Erythroblast (primary cell): ENCODE results near the gene NUAK1.

Source experiments
- DNase-seq, 2 experiments: peaks; one replicate each; lab custom pipeline; 2025; lab: John Stamatoyannopoulos, UW
- GATA1 ChIP-seq: IDR thresholded peaks from 2 replicates; pipeline ENCODE4 v1.6.1; 2011; ENCODE audit warnings: low read depth, mild to moderate bottlenecking, control low read depth, low read length, moderate library complexity
- POLR2A ChIP-seq: IDR thresholded peaks from 2 replicates; pipeline ENCODE4 v1.6.1; 2011; ENCODE audit warnings: mild to moderate bottlenecking, low read length

The NUAK1 gene

DNA sequence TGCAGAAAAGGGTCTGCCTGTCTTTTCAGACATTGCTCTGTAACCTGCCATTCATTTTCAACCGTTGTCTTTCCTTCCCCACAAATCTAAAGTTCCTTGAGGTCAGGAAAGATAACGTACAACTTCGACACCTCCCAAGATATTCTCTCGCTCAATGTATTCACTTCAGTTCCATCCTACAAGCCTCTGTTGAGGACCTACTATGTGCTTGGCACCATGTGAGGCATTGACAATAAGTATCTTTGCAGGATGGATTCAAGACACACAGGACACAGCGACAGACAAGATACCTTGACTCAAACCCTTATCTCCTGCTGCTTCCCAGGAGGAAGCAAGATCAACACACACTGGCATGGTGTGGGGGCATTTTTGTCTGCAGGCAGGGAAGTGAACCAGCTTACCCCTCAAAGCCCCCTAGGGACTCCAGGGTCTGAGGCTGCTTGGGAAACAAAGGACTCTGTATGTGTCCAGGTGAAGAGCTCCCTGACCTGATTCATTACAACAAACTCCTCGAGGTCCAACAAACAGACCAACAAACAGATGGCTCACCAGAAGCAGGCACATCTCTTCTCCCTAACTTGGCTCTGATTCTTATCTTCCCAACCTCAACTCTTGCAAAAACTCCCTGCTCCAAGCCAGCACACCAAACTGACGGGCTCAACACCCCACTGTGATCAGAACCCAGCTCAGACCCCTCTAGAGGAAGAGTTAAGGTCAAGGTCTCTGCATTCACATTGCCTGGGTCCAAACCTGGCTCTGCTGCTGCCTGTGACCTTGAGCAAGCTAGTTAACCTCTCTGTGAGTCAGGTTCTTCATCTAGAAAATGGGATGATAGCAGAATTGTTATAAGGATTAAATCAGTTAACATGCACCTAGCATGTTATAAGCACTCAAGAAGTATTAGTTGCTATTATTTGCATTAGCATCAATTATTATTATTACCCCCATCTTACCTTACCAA, 6.3 kb downstream of the NUAK1 start:
- DNase-seq: no peak
- TF ChIP-seq GATA1 (no peak), POLR2A (no peak)

DNA sequence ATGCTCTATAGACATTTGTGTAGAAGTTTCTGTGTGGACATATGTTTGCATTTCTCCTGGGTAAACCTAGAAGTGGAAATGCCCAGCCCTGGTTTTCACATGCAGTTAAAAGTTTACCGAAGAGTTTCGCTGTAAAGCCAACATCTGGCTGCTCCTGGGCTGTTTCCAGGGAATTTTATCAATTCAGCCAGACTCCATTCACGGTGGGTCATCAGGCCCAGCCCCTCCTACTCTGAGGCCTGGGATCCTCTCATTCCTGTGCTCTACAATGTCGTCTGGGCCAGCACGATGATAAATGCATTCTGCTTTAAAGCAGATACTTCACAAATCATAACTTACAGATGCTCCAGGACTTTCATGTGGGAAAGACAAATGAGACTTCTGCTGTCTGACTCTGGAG, 7.1 kb downstream of the NUAK1 start:
- TF ChIP-seq GATA1 (no peak), POLR2A (no peak)
- DNase-seq: no peak

DNA sequence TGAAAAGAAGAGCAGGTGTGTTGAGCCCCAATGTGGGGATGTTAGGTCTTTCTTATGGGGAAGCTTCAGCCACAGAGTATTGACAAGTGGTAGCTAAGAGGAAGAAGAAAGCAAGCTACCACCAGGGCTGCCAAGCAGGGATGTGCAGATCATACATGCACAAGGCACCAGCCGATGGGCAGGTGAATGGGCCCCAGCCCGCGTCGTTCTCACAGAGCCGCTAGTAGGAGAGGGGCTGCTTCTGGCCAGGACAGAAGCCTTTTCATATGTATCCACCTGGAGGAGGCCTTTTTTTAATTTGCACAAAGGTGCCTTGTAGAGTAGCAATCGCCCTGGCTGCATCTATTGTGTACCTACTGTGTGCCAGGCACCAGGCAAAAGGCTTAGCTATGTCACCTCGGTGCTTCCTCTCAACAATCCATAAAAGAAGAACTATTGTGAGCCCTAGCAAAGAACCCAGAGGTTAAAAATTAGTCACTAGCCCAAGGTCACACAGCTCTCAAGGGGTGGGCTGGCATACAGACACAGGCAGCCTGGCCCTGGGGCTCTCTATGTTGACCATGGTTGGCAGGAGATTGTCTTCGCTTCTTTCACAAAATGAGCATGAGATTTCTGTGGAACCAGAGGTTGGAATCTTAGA, 8.2 kb downstream of the NUAK1 start:
- DNase-seq: no peak
- TF ChIP-seq GATA1: no peak
- no peak for TF ChIP-seq POLR2A

DNA sequence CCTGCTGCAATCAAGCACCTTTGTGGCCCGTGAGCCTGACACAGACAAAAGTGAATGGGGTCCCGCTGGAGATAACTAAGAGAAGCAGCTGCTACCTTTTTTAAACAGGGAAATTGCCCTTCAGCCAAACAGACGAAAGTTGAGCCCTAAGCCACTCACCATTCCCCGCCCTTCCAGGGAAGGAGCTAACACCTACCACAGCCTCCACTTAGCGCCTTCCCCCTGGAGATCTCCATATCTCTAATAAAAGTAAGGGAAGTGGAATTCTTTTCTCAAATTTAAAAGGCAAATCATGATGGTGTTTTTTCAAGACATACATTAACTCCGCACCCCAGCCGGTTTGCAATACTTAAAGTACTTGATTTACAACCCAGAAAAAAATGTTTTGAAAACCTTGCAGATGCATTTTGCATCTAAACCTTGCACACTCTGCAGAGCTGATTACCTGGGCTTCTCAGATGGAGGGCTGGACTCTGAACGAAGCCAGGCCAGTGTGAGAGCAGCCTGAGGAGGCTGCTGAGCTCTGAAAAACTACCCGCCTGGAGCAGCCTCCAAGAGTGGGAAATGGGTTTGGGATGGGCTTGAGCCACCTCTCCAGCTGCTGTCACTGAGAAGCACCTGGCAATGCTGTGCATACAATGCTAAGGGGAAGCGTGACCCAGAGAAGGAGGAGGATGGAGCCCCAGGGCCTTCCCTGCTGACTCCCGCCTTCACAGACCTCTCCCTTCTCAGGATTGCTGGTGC, 10.0 kb downstream of the NUAK1 start:
- DNase-seq: no peak
- TF ChIP-seq GATA1 (no peak), POLR2A (no peak)

DNA sequence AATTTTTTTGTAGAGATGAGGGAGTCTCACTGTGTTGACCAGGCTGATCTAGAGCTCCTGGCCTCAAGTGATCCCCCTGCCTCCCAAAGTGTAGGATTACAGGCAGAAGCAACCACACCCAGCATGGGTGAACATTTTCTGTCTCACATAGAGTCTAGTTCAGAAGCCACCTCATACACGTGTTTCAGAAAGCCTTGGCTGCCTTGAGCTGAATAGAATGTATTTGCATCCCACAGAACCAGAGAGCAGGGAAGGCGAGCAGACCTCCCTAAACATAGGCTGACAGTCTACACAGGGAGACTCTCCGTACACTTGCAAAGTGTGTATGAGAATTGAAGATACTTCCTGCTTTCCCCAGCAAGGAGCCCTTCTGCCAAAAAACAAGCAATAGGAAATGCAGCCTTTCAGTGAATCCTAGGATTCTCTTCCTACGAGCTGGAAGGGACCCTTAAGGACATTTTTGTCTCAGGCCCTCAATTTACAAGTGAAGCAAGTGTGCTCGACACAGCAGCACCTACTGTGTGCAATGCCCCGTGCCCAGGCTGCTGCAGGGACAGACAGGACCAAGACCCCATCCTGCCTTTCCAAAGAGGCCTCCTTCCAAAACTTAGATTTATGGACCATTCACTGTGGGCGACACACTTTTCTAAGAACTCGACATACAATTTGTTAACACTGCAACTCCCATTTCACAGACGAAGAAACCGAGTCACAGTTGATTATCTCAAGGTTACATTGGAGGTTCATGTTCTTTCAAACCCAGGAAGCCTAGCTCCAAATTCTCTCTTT, 11.2 kb downstream of the NUAK1 start:
- TF ChIP-seq GATA1 (no peak), POLR2A (no peak)
- DNase-seq: no peak

DNA sequence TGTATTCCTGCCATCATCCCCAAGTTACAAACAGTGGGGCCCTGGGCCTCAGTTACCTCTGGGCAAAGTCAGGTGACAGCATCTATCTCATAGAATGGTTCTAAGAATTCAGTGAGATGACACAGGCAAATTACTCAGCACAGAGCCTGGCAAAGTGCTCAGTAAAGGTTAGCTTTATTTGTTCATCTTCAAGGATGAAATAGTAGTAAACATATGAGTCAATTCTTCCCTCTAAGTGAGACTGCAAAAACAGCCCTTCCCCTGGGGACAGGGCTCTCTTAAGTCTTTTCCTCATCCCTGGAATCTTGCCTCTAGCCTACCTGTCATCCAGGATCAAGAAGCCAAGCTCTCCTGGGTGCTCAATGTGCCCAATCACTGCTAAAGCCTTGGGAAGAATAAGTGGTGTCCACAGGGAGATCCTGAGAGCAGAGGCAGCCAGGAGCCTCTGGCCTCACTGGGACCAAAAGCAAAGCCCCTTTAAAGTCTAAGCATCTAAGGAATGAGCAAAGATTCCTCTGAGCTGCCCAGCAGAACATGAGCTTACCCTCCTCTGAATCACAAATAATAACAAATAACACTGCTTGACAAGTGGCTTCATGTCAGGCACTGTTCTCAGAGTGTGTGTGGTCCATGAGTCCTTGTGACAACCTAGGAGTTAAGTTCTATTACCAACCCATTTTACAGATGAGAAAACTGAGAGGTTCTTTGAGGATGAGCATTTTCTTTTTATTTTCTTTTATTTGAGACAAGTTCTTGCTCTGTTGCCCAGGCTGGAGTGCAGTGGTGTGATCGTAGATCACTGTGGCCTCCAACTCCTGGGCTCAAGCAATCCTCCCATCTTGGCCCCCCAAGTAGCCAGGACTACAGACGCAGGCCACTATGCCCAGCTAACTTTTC, 12.1 kb downstream of the NUAK1 start:
- no peak for DNase-seq
- TF ChIP-seq POLR2A (no peak), GATA1 (no peak)

DNA sequence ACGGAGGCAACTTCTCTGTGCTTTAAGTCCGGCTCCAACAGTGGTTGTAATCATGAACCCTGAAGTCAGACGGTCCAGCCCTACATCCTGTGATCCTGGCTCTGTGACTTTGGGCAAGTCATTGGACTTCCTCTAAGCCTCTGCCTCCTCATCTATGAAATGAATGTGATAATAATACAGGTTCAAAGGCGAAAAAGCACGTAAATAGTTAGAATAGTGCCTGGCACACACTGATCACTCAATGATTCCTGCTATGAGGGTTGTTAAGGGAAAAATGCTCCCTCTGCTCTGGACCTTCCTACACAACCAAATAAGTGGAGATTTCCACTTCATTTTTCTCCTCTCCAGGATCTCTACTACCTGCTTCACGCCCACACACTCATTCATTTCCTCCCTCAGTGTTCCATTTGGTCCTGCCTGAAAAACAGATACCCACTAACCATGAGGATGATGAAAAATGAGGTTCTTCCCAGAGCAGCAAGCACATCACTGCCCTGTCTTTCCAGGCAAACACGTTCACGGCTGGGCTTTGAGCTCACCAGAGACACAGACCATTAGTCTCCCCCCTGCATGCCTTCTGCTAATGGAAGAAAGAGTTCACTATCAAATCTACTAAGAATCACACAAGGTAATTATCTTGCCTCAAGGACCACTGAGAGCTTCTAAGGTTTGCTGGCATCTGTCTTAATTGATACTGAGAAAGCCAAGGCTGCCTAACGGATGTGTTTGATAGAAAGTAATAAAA, 13.2 kb downstream of the NUAK1 start:
- TF ChIP-seq POLR2A: no peak
- no peak for TF ChIP-seq GATA1
- DNase-seq: no peak

DNA sequence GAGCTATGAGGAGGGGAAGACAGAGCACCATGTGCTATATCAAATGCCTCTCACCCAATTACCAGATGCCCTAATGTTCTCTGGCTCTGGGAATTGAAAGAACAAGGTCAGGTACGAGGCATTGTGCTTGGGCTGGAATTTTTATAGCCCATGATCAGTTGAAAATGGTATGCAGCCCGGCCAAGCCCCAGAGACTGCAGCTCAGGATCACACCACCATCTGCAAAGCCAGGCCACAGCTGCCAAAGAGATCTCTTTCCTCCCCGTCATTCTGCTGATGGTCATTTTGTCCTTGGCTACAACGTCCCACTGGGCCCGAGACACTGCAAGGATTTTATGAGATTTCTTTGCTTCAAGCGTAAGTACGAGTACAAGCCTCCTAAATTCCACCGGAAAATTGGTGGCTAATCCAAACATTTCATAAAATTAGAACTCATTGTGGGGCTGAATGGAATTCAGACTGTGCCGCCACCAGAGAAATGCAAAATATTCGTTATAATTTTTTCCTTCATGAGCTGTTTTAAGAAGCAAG, 15.1 kb downstream of the NUAK1 start:
- TF ChIP-seq POLR2A (no peak), GATA1 (no peak)
- no peak for DNase-seq

DNA sequence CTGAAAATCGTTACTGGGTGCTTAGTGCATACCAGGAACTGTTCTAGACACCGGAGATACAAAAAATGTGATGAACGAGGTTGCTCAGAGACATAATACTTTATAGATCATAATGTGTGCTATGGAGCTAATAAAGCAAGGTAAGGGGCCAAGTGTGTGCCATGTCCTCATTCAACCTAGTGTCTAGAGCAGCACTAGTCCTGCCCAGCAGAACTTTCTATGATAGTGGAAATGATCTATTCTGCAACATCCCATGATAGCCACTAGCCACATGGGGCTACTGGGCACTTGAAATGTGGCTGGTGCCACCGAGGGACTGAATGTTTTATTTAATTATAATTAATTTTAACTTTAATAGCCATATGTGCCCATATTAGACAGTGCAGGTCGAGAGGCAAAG, 15.6 kb downstream of the NUAK1 start:
- DNase-seq: no peak
- no peak for TF ChIP-seq POLR2A
- TF ChIP-seq GATA1: no peak

DNA sequence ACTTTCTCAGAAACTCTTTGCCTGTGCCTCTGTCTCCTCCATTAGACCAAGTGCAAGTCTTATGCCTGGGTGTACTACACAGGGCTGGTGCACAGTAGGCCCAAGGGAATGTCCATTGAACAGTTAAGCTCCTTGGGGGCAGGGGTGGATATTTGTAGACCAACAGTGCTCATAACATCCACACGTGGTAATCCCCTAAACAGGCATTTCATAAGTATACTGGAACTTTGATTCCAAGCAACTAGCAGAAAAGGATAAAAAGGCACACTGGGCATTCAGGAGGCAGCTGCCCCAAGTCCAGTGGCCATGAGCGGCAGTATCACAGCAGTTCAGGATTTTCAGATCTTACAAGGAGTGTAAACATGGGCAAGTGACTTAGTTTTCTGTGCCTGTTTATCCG, 16.8 kb downstream of the NUAK1 start:
- no peak for DNase-seq
- TF ChIP-seq GATA1 (no peak), POLR2A (no peak)

DNA sequence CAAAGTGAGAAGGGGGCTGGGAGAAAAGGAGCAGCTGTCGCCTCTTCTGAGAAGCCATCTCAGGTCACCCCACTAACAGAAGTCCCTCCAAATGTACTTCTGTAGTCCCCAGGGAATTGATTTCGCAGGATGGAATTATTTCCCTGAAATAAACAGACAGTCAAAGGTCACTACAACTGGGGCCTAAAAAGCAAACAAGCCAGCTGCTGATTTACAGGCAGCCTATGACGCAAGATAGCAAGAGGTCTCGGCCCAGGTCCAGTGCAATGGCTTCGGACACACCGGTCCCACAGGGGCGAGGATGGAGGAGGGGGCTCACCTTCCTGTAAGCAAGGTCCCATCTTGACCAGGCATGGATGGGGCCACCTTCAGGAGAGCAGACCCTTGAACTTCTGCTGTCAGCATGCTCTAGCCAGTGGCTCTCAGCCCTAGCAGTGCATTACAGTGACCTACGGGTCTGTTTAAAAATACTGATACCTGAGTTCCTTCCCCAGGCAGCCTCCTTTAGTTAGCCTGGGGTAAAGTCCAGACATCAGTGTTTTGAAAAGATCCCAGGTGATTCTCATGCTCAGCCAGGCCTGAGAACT, 18.1 kb downstream of the NUAK1 start:
- TF ChIP-seq GATA1 (no peak), POLR2A (no peak)
- no peak for DNase-seq
